ENCODE results near the gene CEP131. TPM values are rescaled to one million over a fixed set of nuclear protein-coding genes. Genes with fewer than 3 reads are reported as not detected.

The CEP131 gene
- polyA plus RNA-seq, 1 donor from 2014 or later, result 21.3 TPM

- Histone ChIP-seq H3F3A (ENCODE audit: insufficient read depth, low read length, poor library complexity, severe bottlenecking) (no peaks in the 10 kb centered on the region), H3K9me2 (ENCODE audit: insufficient read depth, low read length) (no peaks in the 10 kb centered on the region), H2AFZ (ENCODE audit: low read depth, low read length) (no peak overlapping the region), H3K9ac (ENCODE audit: low read length) (peak overlapping the region; percentile 71), H3K4me3 (ENCODE audit: low read length) (peak overlapping the region; percentile 92), H3K27ac (ENCODE audit: low read length) (no peak overlapping the region), H3K4me2 (ENCODE audit: low read length) (peak overlapping the region; percentile 84), H3K27me3 (ENCODE audit: insufficient read depth, low read depth, low read length) (no peaks in the 10 kb centered on the region), H3K9me3 (ENCODE audit: low read length) (no peaks in the 10 kb centered on the region), H4K20me1 (ENCODE audit: insufficient read depth) (no peaks in the 10 kb centered on the region), H3K79me2 (replicated peaks; ENCODE audit: insufficient read depth, low read length) (peaks cover 14% of the 10 kb centered on the region), H3K36me3 (ENCODE audit: insufficient read depth, low read length) (no peaks in the 10 kb centered on the region)
- TF ChIP-seq SMC3 (conservative IDR thresholded peaks at IDR 0.05; ENCODE audit: poor library complexity), result no peak
Measured at GRCh38 chr17:81221842-81222619, 734 bp downstream of the CEP131 start.

DNA sequence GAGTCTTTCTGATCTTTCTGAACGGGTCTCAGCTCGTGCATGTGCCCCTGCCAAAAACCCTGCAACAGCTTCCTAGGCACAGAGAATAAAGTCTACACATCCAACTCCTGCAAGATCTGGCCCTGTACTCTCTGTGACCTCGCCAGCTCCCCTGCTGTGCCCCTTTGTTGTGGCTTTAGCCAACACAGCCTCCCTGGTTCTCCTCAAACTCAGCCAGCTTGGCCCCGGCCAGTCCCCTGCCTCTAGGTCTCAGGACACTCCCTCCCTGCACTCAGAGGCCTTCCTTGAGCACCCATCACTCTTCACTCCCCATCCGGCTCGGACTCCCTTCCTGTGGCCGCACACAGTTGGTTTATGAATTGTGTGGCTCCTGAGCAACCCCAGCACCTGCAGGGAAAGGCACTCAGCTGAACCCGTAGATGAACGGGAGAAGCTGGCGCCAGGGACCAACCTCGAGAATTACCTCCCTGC is 1.4 kb downstream of the CEP131 start:
- H3F3A ChIP-seq (ENCODE audit: insufficient read depth, low read length, poor library complexity, severe bottlenecking), result no peaks in the 10 kb centered on the region
- no peaks in the 10 kb centered on the region for H4K20me1 ChIP-seq (ENCODE audit: insufficient read depth)
- no peaks in the 10 kb centered on the region for H3K9me2 ChIP-seq (ENCODE audit: insufficient read depth, low read length)
- H3K9ac ChIP-seq (ENCODE audit: low read length), result peak overlapping the region; percentile 71
- peaks cover 14% of the 10 kb centered on the region for H3K79me2 ChIP-seq (replicated peaks; ENCODE audit: insufficient read depth, low read length)
- H2AFZ ChIP-seq (ENCODE audit: low read depth, low read length), result no peak overlapping the region
- peak overlapping the region; percentile 92 for H3K4me3 ChIP-seq (ENCODE audit: low read length)
- no peak for TF ChIP-seq TAF1 (IDR thresholded peaks at IDR 0.05; ENCODE audit: low read depth)
- no peak for TF ChIP-seq EP300 (conservative IDR thresholded peaks at IDR 0.05; ENCODE audit: poor library complexity, severe bottlenecking)
- TF ChIP-seq, protein P1, sequence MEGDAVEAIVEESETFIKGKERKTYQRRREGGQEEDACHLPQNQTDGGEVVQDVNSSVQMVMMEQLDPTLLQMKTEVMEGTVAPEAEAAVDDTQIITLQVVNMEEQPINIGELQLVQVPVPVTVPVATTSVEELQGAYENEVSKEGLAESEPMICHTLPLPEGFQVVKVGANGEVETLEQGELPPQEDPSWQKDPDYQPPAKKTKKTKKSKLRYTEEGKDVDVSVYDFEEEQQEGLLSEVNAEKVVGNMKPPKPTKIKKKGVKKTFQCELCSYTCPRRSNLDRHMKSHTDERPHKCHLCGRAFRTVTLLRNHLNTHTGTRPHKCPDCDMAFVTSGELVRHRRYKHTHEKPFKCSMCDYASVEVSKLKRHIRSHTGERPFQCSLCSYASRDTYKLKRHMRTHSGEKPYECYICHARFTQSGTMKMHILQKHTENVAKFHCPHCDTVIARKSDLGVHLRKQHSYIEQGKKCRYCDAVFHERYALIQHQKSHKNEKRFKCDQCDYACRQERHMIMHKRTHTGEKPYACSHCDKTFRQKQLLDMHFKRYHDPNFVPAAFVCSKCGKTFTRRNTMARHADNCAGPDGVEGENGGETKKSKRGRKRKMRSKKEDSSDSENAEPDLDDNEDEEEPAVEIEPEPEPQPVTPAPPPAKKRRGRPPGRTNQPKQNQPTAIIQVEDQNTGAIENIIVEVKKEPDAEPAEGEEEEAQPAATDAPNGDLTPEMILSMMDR (IDR thresholded peaks at IDR 0.05; ENCODE audit: poor library complexity, severe bottlenecking), result no peak
- no peak for TF ChIP-seq POLR2AphosphoS5 (IDR thresholded peaks at IDR 0.05)
- TF ChIP-seq SMC3 (conservative IDR thresholded peaks at IDR 0.05; ENCODE audit: poor library complexity), result no peak
- TF ChIP-seq EZH2 (IDR thresholded peaks at IDR 0.05; ENCODE audit: borderline replicate concordance, insufficient read depth, low read length, poor library complexity, severe bottlenecking), result no peak
- no peak for TF ChIP-seq REST (IDR thresholded peaks at IDR 0.05; ENCODE audit: borderline replicate concordance)
- no peak for TF ChIP-seq RAD21 (conservative IDR thresholded peaks at IDR 0.05)
- TF ChIP-seq MXI1 (conservative IDR thresholded peaks at IDR 0.05; ENCODE audit: poor library complexity, severe bottlenecking), result no peak
- H3K27ac ChIP-seq (ENCODE audit: low read length), result no peak overlapping the region
- H3K27me3 ChIP-seq (ENCODE audit: insufficient read depth, low read depth, low read length), result no peaks in the 10 kb centered on the region
- no peaks in the 10 kb centered on the region for H3K9me3 ChIP-seq (ENCODE audit: low read length)
- H3K36me3 ChIP-seq (ENCODE audit: insufficient read depth, low read length), result no peaks in the 10 kb centered on the region
- H3K4me2 ChIP-seq (ENCODE audit: low read length), result peak overlapping the region; percentile 84
